ENCODE data around the gene HGD. TPM values are rescaled to one million over a fixed set of nuclear protein-coding genes. Genes with fewer than 3 reads are reported as not detected.
"Not testable (repeated sequence)": the region's sequence is repeated elsewhere in the genome, so short reads cannot be mapped to it uniquely, and the experiment has no call there.

The HGD gene
- total RNA-seq, 4 donors from 2014 or later = 1.7 to 5.1 (median 2.1) TPM; not detected in 1

- Histone ChIP-seq H3K27ac (no peak overlapping the region), H3K27me3 (no peaks in the 10 kb centered on the region), H3K36me3 (no peaks in the 10 kb centered on the region), H3K9me3 (no peaks in the 10 kb centered on the region), H3K4me1 (peaks cover 12% of the 10 kb centered on the region), H3K4me3 (no peak overlapping the region)
- WGBS = 42% methylated on average over 3 of the region's 3 CpGs
- DNase-seq (ENCODE audit: low spot score in 2 of 2) = no peak
- TF ChIP-seq EP300 (IDR thresholded peaks at IDR 0.05) (no peak), POLR2A (IDR thresholded peaks at IDR 0.05) (no peak), POLR2AphosphoS5 (IDR thresholded peaks at IDR 0.05) (no peak), CTCF (IDR thresholded peaks at IDR 0.05) (no peak)
These were observed 3.1 kb downstream of the HGD start for GRCh38 chr3:120678984-120679383.

GRCh38 chr3:120678331-120678947, 3.6 kb downstream of the HGD start:
- H3K4me3 ChIP-seq = peak overlapping the region; percentile 8
- H3K4me1 ChIP-seq = peaks cover 12% of the 10 kb centered on the region
- no peak for DNase-seq (ENCODE audit: low spot score in 2 of 2)
- no peaks in the 10 kb centered on the region for H3K9me3 ChIP-seq
- 23% methylated on average over 6 of the region's 6 CpGs for WGBS
- no peaks in the 10 kb centered on the region for H3K27me3 ChIP-seq
- no peak overlapping the region for H3K27ac ChIP-seq
- no peaks in the 10 kb centered on the region for H3K36me3 ChIP-seq
- TF ChIP-seq EP300 (IDR thresholded peaks at IDR 0.05) (no peak), POLR2A (IDR thresholded peaks at IDR 0.05) (no peak), POLR2AphosphoS5 (IDR thresholded peaks at IDR 0.05) (no peak), CTCF (IDR thresholded peaks at IDR 0.05) (no peak)

- not testable (repeated sequence) for H3K9me3 ChIP-seq; H3K27ac ChIP-seq; DNase-seq (ENCODE audit: low spot score in 2 of 2); H3K27me3 ChIP-seq; H3K36me3 ChIP-seq; H3K4me3 ChIP-seq
- 92% methylated on average over 7 of the region's 7 CpGs for WGBS
- H3K4me1 ChIP-seq = peaks cover 12% of the 10 kb centered on the region
These were observed 4.8 kb downstream of the HGD start for GRCh38 chr3:120677193-120677592.

- Histone ChIP-seq H3K27me3 (no peaks in the 10 kb centered on the region), H3K9me3 (no peaks in the 10 kb centered on the region), H3K27ac (no peak overlapping the region), H3K4me3 (no peak overlapping the region), H3K4me1 (peaks cover under 1% of the 10 kb centered on the region), H3K36me3 (no peaks in the 10 kb centered on the region)
- no peak for DNase-seq (ENCODE audit: low spot score in 2 of 2)
- 32% methylated on average over 2 of the region's 2 CpGs for WGBS
- TF ChIP-seq POLR2AphosphoS5 (IDR thresholded peaks at IDR 0.05) (no peak), EP300 (IDR thresholded peaks at IDR 0.05) (no peak), POLR2A (IDR thresholded peaks at IDR 0.05) (no peak), CTCF (IDR thresholded peaks at IDR 0.05) (no peak)
These were observed 8.9 kb downstream of the HGD start for GRCh38 chr3:120673116-120673515.

- Histone ChIP-seq H3K27ac (no peak overlapping the region), H3K4me1 (no peaks in the 10 kb centered on the region), H3K9me3 (no peaks in the 10 kb centered on the region), H3K27me3 (no peaks in the 10 kb centered on the region), H3K4me3 (no peak overlapping the region), H3K36me3 (no peaks in the 10 kb centered on the region)
- DNase-seq (ENCODE audit: low spot score in 2 of 2) = no peak
- no peak for TF ChIP-seq EP300 (IDR thresholded peaks at IDR 0.05)
- TF ChIP-seq POLR2A (IDR thresholded peaks at IDR 0.05) = no peak
- TF ChIP-seq CTCF (IDR thresholded peaks at IDR 0.05) = no peak
- TF ChIP-seq POLR2AphosphoS5 (IDR thresholded peaks at IDR 0.05) = no peak
- WGBS = 77% methylated on average over 2 of the region's 2 CpGs
These were observed 11.5 kb downstream of the HGD start for GRCh38 chr3:120670576-120670975.

- Histone ChIP-seq H3K4me1 (no peaks in the 10 kb centered on the region), H3K27ac (no peak overlapping the region), H3K36me3 (no peaks in the 10 kb centered on the region), H3K9me3 (no peaks in the 10 kb centered on the region), H3K27me3 (no peaks in the 10 kb centered on the region), H3K4me3 (no peak overlapping the region)
- TF ChIP-seq EP300 (IDR thresholded peaks at IDR 0.05) (no peak), POLR2A (IDR thresholded peaks at IDR 0.05) (no peak), POLR2AphosphoS5 (IDR thresholded peaks at IDR 0.05) (no peak), CTCF (IDR thresholded peaks at IDR 0.05) (no peak)
- DNase-seq (ENCODE audit: low spot score in 2 of 2) = no peak
These were observed 17.1 kb downstream of the HGD start for GRCh38 chr3:120664926-120665325.
